KMS-11 (cell line): ENCODE results near the gene GLRX2.

Experiments used
- H2AFZ ChIP-seq: fragments of 200-600 bp; sonication (generic); 2 replicates; pipeline ENCODE4 v1.6.1; 2016; ENCODE audit warnings: antibody characterized with exemption, mixed run types, low read depth
- H3K27ac ChIP-seq: fragments of 200-600 bp; sonication (generic); 2 replicates; pipeline ENCODE4 v1.6.1; 2016; ENCODE audit warnings: mild to moderate bottlenecking, mixed run types
- H3K27me3 ChIP-seq: fragments of 200-600 bp; sonication (generic); 2 replicates; pipeline ENCODE4 v1.6.1; 2017; ENCODE audit warnings: mild to moderate bottlenecking, low read depth, mixed run types, moderate library complexity; ENCODE audit not compliant: insufficient read depth
- H3K36me3 ChIP-seq: fragments of 200-600 bp; sonication (generic); 2 replicates; pipeline ENCODE4 v1.6.1; 2017; ENCODE audit warnings: mild to moderate bottlenecking, mixed run types; ENCODE audit not compliant: insufficient read depth
- H3K4me1 ChIP-seq: fragments of 200-600 bp; sonication (generic); 2 replicates; pipeline ENCODE4 v1.6.1; 2016; ENCODE audit warnings: mild to moderate bottlenecking, low read depth, mixed run types; ENCODE audit not compliant: poor library complexity, severe bottlenecking
- H3K4me2 ChIP-seq: fragments of 200-600 bp; sonication (generic); 2 replicates; pipeline ENCODE4 v1.7.0; 2016; ENCODE audit warnings: mild to moderate bottlenecking, mixed run types
- H3K4me3 ChIP-seq: fragments of 200-600 bp; sonication (generic); IDR thresholded peaks from 2 replicates; pipeline ENCODE4 v1.6.1; 2017; ENCODE audit warnings: low read depth, low read length, mixed read lengths; ENCODE audit not compliant: insufficient read depth
- H3K79me2 ChIP-seq: fragments of 200-600 bp; sonication (generic); 2 replicates; pipeline ENCODE4 v1.6.1; 2016; ENCODE audit warnings: low read depth, mixed run types; ENCODE audit not compliant: insufficient read depth
- H3K9ac ChIP-seq: fragments of 200-600 bp; sonication (generic); 2 replicates; pipeline ENCODE4 v1.6.1; 2016; ENCODE audit warnings: mild to moderate bottlenecking, mixed run types
- H4K20me1 ChIP-seq: fragments of 200-600 bp; sonication (generic); 2 replicates; pipeline ENCODE4 v1.6.1; 2016; ENCODE audit warnings: mild to moderate bottlenecking, mixed run types; ENCODE audit not compliant: insufficient read depth
- CTCF ChIP-seq: fragments of 200-600 bp; sonication (generic); conservative IDR thresholded peaks from 2 replicates; pipeline ENCODE4 v1.6.1; 2017; ENCODE audit warnings: low read depth, mild to moderate bottlenecking, antibody characterized with exemption, low read length, moderate library complexity, mixed read lengths

The GLRX2 gene

DNA sequence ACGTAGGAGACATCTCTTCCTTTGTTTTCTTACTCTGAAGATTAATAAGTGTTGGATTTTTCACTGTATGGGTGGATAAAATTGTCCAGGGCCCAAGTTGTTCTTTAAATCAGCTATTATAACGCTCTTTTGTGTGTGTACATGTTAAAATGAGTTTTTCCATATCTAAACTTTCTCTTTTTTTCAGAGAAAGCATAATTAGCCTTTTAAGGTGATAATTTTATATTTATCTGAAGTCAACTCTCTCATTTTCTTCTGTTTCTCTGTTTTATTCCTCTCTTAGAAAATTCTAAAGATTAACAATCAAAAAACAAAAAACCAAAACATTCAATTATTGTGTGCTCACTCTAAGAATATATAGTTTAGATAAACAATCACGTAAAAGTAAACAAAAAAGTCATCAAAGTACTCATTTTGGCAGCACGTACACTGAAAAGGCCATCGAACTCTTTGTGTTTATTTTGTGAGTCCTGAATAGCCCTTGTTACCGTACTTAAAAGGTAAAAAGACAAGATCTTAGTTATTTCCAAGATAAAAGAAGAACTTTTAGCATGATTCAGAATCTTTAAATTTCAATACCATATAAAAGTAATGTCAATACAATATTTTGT is 9.4 kb upstream of the GLRX2 start:
- H3K36me3 ChIP-seq: no peaks in the 10 kb centered on the region
- no peak overlapping the region for H3K9ac ChIP-seq
- H3K79me2 ChIP-seq: no peaks in the 10 kb centered on the region
- no peak overlapping the region for H2AFZ ChIP-seq
- no peak overlapping the region for H3K4me3 ChIP-seq
- H4K20me1 ChIP-seq: no peaks in the 10 kb centered on the region
- H3K27me3 ChIP-seq: no peaks in the 10 kb centered on the region
- H3K4me1 ChIP-seq: peaks cover 19% of the 10 kb centered on the region
- no peak overlapping the region for H3K27ac ChIP-seq
- no peak overlapping the region for H3K4me2 ChIP-seq
- no peak for TF ChIP-seq CTCF

DNA sequence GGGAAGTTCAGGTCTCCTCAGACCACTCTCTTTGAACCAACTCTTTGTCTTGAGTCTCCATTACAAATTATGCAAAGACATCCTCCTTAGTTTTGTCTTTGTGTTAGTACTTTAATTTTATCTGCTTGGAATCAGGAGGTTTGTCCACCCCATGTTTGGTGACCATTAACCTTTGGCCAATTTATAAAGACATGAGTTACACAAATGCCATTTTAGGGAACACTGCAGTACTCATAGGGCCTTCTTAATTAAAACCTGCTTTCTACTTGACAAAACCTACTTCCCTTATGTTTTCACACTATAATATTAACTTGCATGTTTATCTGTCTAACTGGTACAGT is 8.7 kb upstream of the GLRX2 start:
- H2AFZ ChIP-seq: no peak overlapping the region
- no peak overlapping the region for H3K9ac ChIP-seq

GRCh38 chr1:193113258-193113991 is 8.2 kb upstream of the GLRX2 start:
- Histone ChIP-seq H3K36me3 (no peaks in the 10 kb centered on the region), H3K27me3 (no peaks in the 10 kb centered on the region), H3K79me2 (no peaks in the 10 kb centered on the region), H3K27ac (no peak overlapping the region), H3K4me1 (peaks cover 19% of the 10 kb centered on the region), H3K4me2 (no peak overlapping the region), H2AFZ (no peak overlapping the region), H3K4me3 (no peak overlapping the region), H4K20me1 (no peaks in the 10 kb centered on the region), H3K9ac (no peak overlapping the region)
- TF ChIP-seq CTCF: no peak

More for the DNA sequence above, 8.7 kb upstream of the GLRX2 start:
- Histone ChIP-seq H3K4me2 (no peak overlapping the region), H3K27me3 (no peaks in the 10 kb centered on the region), H4K20me1 (no peaks in the 10 kb centered on the region), H3K36me3 (no peaks in the 10 kb centered on the region), H3K4me1 (peaks cover 19% of the 10 kb centered on the region), H3K4me3 (no peak overlapping the region), H3K27ac (no peak overlapping the region), H3K79me2 (no peaks in the 10 kb centered on the region)
- no peak for TF ChIP-seq CTCF

DNA sequence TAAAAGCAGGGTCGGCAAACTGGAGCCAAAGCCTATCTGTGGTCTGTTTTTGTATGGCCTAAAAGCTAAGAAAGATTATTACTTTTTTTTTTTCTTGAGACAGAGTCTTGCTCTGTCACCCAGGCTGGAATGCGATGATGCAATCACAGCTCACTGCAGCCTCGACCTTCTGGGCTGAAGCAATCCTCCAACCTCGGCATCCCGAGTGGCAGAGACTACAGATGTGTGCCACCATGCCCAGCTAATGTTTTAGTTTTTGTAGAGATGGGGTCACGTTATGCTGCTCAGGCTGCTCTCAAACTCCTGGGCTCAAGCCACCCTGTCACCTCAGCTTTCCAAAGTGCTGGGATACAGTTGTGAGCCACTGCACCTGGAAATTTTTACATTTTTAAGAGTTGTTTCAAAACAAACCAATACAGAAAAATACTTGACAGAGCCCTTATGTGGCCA is 6.5 kb upstream of the GLRX2 start:
- H3K4me1 ChIP-seq: peaks cover 19% of the 10 kb centered on the region
- no peak overlapping the region for H3K4me3 ChIP-seq
- H3K36me3 ChIP-seq: no peaks in the 10 kb centered on the region
- no peaks in the 10 kb centered on the region for H3K27me3 ChIP-seq
- no peak overlapping the region for H3K9ac ChIP-seq
- no peaks in the 10 kb centered on the region for H3K79me2 ChIP-seq
- no peak for TF ChIP-seq CTCF
- peak overlapping the region; percentile 34 for H3K4me2 ChIP-seq
- H4K20me1 ChIP-seq: no peaks in the 10 kb centered on the region
- peak overlapping the region; percentile 50 for H2AFZ ChIP-seq
- H3K27ac ChIP-seq: no peak overlapping the region
